Measurements from ENCODE around the gene FRY.

Gene FRY

GRCh38 chr13:32213626-32214025 is 182.1 kb downstream of the FRY start:
- H3K36me3 ChIP-seq (ENCODE audit: insufficient read depth, low read length), result no peaks in the 10 kb centered on the region
- no peaks in the 10 kb centered on the region for H3F3A ChIP-seq (ENCODE audit: low read depth)
- no peaks in the 10 kb centered on the region for H3K27me3 ChIP-seq (ENCODE audit: insufficient read depth, low read length, poor library complexity, severe bottlenecking)
- H3K79me2 ChIP-seq (ENCODE audit: insufficient read depth, low read length), result no peaks in the 10 kb centered on the region
- no peaks in the 10 kb centered on the region for H4K20me1 ChIP-seq (ENCODE audit: insufficient read depth, low read length, poor library complexity, severe bottlenecking)
- H2AFZ ChIP-seq (ENCODE audit: low read length), result no peak overlapping the region
- H3K4me3 ChIP-seq (ENCODE audit: low read length, poor library complexity, severe bottlenecking), result no peak overlapping the region
- no peaks in the 10 kb centered on the region for H3K9me3 ChIP-seq (ENCODE audit: insufficient read depth, low read depth, low read length)
- H3K9ac ChIP-seq (ENCODE audit: low read depth, low read length, poor library complexity, severe bottlenecking), result no peak overlapping the region
- H3K9me2 ChIP-seq (replicated peaks; ENCODE audit: low read depth, low read length), result no peaks in the 10 kb centered on the region
- H3K4me1 ChIP-seq (ENCODE audit: insufficient read depth, low read length, poor library complexity, severe bottlenecking), result no peaks in the 10 kb centered on the region
- no peak overlapping the region for H3K4me2 ChIP-seq (ENCODE audit: low read depth, low read length, poor library complexity, severe bottlenecking)
- TF ChIP-seq CTCF (conservative IDR thresholded peaks at IDR 0.05; ENCODE audit: low read length), result no peak
- TF ChIP-seq EZH2phosphoT487 (IDR thresholded peaks at IDR 0.05; ENCODE audit: borderline replicate concordance), result no peak

GRCh38 chr13:32214071-32214470 is 182.5 kb downstream of the FRY start:
- Histone ChIP-seq H3K9me3 (ENCODE audit: insufficient read depth, low read depth, low read length) (no peaks in the 10 kb centered on the region), H3K27me3 (ENCODE audit: insufficient read depth, low read length, poor library complexity, severe bottlenecking) (no peaks in the 10 kb centered on the region), H3F3A (ENCODE audit: low read depth) (no peaks in the 10 kb centered on the region), H3K4me2 (ENCODE audit: low read depth, low read length, poor library complexity, severe bottlenecking) (no peak overlapping the region), H3K79me2 (ENCODE audit: insufficient read depth, low read length) (no peaks in the 10 kb centered on the region), H3K36me3 (ENCODE audit: insufficient read depth, low read length) (no peaks in the 10 kb centered on the region), H3K9ac (ENCODE audit: low read depth, low read length, poor library complexity, severe bottlenecking) (no peak overlapping the region), H4K20me1 (ENCODE audit: insufficient read depth, low read length, poor library complexity, severe bottlenecking) (no peaks in the 10 kb centered on the region), H3K9me2 (replicated peaks; ENCODE audit: low read depth, low read length) (no peaks in the 10 kb centered on the region), H3K4me1 (ENCODE audit: insufficient read depth, low read length, poor library complexity, severe bottlenecking) (no peaks in the 10 kb centered on the region), H2AFZ (ENCODE audit: low read length) (no peak overlapping the region), H3K4me3 (ENCODE audit: low read length, poor library complexity, severe bottlenecking) (no peak overlapping the region)
- TF ChIP-seq CTCF (conservative IDR thresholded peaks at IDR 0.05; ENCODE audit: low read length) (no peak), EZH2phosphoT487 (IDR thresholded peaks at IDR 0.05; ENCODE audit: borderline replicate concordance) (no peak)

GRCh38 chr13:32216281-32216680 is 184.7 kb downstream of the FRY start:
- no peaks in the 10 kb centered on the region for H3K9me2 ChIP-seq (replicated peaks; ENCODE audit: low read depth, low read length)
- H3K4me1 ChIP-seq (ENCODE audit: insufficient read depth, low read length, poor library complexity, severe bottlenecking), result no peaks in the 10 kb centered on the region
- H3K79me2 ChIP-seq (ENCODE audit: insufficient read depth, low read length), result no peaks in the 10 kb centered on the region
- H3K9ac ChIP-seq (ENCODE audit: low read depth, low read length, poor library complexity, severe bottlenecking), result no peak overlapping the region
- no peaks in the 10 kb centered on the region for H4K20me1 ChIP-seq (ENCODE audit: insufficient read depth, low read length, poor library complexity, severe bottlenecking)
- H3K4me2 ChIP-seq (ENCODE audit: low read depth, low read length, poor library complexity, severe bottlenecking), result no peak overlapping the region
- H3K27me3 ChIP-seq (ENCODE audit: insufficient read depth, low read length, poor library complexity, severe bottlenecking), result no peaks in the 10 kb centered on the region
- H2AFZ ChIP-seq (ENCODE audit: low read length), result no peak overlapping the region
- H3K4me3 ChIP-seq (ENCODE audit: low read length, poor library complexity, severe bottlenecking), result no peak overlapping the region
- no peaks in the 10 kb centered on the region for H3K9me3 ChIP-seq (ENCODE audit: insufficient read depth, low read depth, low read length)
- no peaks in the 10 kb centered on the region for H3F3A ChIP-seq (ENCODE audit: low read depth)
- H3K36me3 ChIP-seq (ENCODE audit: insufficient read depth, low read length), result no peaks in the 10 kb centered on the region
- TF ChIP-seq EZH2phosphoT487 (IDR thresholded peaks at IDR 0.05; ENCODE audit: borderline replicate concordance) (no peak), CTCF (conservative IDR thresholded peaks at IDR 0.05; ENCODE audit: low read length) (no peak)
